Measurements from ENCODE around the gene SPEG. TPM values are rescaled to one million over a fixed set of nuclear protein-coding genes. Genes with fewer than 3 reads are reported as not detected.
"Not testable (repeated sequence)": the region's sequence is repeated elsewhere in the genome, so short reads cannot be mapped to it uniquely, and the experiment has no call there.

SPEG gene
- total RNA-seq, 2 experiments from 2014 or later = 15.3 to 17.7 TPM

DNA sequence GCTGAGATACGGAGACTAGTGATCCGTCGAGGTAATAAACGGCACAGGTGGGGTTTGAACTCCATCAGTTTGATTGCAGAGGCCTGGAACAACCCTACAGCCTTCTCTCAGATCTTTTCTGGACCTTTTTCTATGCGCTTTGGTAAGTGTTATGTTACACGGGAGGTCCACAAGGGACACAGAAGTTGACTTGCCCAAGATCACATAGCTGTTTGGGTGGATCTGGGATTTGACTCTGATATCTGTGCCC is 45.8 kb upstream of the SPEG start:
- no peak for TF ChIP-seq CTCF (IDR thresholded peaks at IDR 0.05)
- intact Hi-C loops (cut with DNase I, micrococcal nuclease) = loop anchor here (2.0 to 10.0 kb wide), 10 partner anchors 53 to 822 kb away; partner anchors contain the start of genes BCS1L (in 1 of the 2), CHPF (in 1 of the 2), CNOT9 (in 1 of the 2) and DNAJB2 (in 1 of the 2)
- H3K4me3 ChIP-seq (ENCODE audit: low read length) = peak overlapping the region; percentile 44
- peaks cover 26% of the 10 kb centered on the region for H3K4me1 ChIP-seq (ENCODE audit: insufficient read depth, low read length)
- Mint-ChIP-seq H3K4me1 (ENCODE audit: low read depth) (peaks cover 17% of the 10 kb centered on the region), H3K9me3 (no peaks in the 10 kb centered on the region), H3K36me3 (ENCODE audit: low read depth) (peaks cover 33% of the 10 kb centered on the region), H3K27me3 (no peaks in the 10 kb centered on the region), H3K4me3 (peak overlapping the region; percentile 83), H3K27ac (peak overlapping the region; percentile 95)
- ATAC-seq (ENCODE audit: poor library complexity) (no peak), DNase-seq (no peak)
- no peaks in the 10 kb centered on the region for H3K9me3 ChIP-seq (ENCODE audit: control insufficient read depth in 1 of 2, insufficient read depth in 1 of 2, low read length in 2 of 2)
- peaks cover 29% of the 10 kb centered on the region for H3K36me3 ChIP-seq (ENCODE audit: insufficient read depth, low read length)
- ChIA-PET CTCF (interaction anchor here (0.6 to 2.8 kb wide), 21 partner anchors 14 to 731 kb away, joined by 3 to 22 read pairs (median 4); partner anchors contain the start of genes CHPF, DNAJB2, STK11IP and TMEM198), POLR2A (interaction anchor here (0.8 to 4.3 kb wide), 22 partner anchors 8 to 1119 kb away, joined by 3 to 24 read pairs (median 8); partner anchors contain the start of genes AAMP, BCS1L, CHPF and CNPPD1)
- H3K27me3 ChIP-seq (ENCODE audit: control insufficient read depth in 1 of 2, insufficient read depth in 2 of 2, low read length in 2 of 2) = no peaks in the 10 kb centered on the region
- H3K27ac ChIP-seq (ENCODE audit: low read depth in 1 of 2, low read length in 2 of 2) = peak overlapping the region; percentile 64 to 75

GRCh38 chr2:219392754-219393153 is 41.9 kb upstream of the SPEG start:
- Mint-ChIP-seq H3K36me3 (ENCODE audit: low read depth) (no peaks in the 10 kb centered on the region), H3K27me3 (no peaks in the 10 kb centered on the region), H3K4me1 (ENCODE audit: low read depth) (peaks cover 16% of the 10 kb centered on the region), H3K4me3 (no peak overlapping the region), H3K27ac (no peak overlapping the region), H3K9me3 (no peaks in the 10 kb centered on the region)
- intact Hi-C loops (cut with DNase I, micrococcal nuclease) = loop anchor here in 1 of 2 experiments (2.0 kb wide), 1 partner anchor 108 kb away; no protein-coding TSS in a partner anchor
- H3K4me3 ChIP-seq (ENCODE audit: low read length) = no peak overlapping the region
- ATAC-seq (ENCODE audit: poor library complexity) (no peak), DNase-seq (no peak)
- H3K36me3 ChIP-seq (ENCODE audit: insufficient read depth, low read length) = no peaks in the 10 kb centered on the region
- H3K9me3 ChIP-seq (ENCODE audit: control insufficient read depth in 1 of 2, insufficient read depth in 1 of 2, low read length in 2 of 2) = no peaks in the 10 kb centered on the region
- ChIA-PET CTCF (interaction anchor here (0.6 to 1.9 kb wide), 3 partner anchors 10 to 137 kb away, joined by 3 to 6 read pairs (median 5); no protein-coding TSS in a partner anchor), POLR2A (no interaction called here)
- no peaks in the 10 kb centered on the region for H3K27me3 ChIP-seq (ENCODE audit: control insufficient read depth in 1 of 2, insufficient read depth in 2 of 2, low read length in 2 of 2)
- TF ChIP-seq CTCF (IDR thresholded peaks at IDR 0.05) = no peak
- H3K27ac ChIP-seq (ENCODE audit: low read depth in 1 of 2, low read length in 2 of 2) = no peak overlapping the region
- peaks cover 17% of the 10 kb centered on the region for H3K4me1 ChIP-seq (ENCODE audit: insufficient read depth, low read length)

DNA sequence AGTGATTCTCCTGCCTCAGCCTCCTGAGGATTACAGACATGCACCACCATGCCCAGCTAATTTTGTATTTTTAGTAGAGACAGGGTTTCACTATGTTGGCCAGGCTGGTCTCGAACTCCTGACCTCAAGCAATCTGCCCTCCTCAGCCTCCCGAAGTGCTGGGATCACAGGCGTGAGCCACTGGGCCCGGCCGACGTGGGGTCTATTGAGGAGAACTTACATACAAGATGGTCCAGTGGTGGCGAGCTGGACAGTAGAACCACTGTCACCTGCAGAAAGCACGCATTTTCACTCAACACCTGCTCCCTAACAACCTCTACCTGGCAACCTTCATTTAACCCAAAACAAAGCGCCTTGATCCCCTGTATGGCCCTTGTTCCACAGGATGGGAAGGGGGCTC is 39.6 kb upstream of the SPEG start:
- H3K27me3 Mint-ChIP-seq; DNase-seq; H3K9me3 Mint-ChIP-seq; H3K27me3 ChIP-seq (ENCODE audit: control insufficient read depth in 1 of 2, insufficient read depth in 2 of 2, low read length in 2 of 2); CTCF ChIA-PET; H3K36me3 ChIP-seq (ENCODE audit: insufficient read depth, low read length); ATAC-seq (ENCODE audit: poor library complexity); H3K4me3 Mint-ChIP-seq; intact Hi-C loops (cut with DNase I, micrococcal nuclease); H3K27ac ChIP-seq (ENCODE audit: low read depth in 1 of 2, low read length in 2 of 2); H3K9me3 ChIP-seq (ENCODE audit: control insufficient read depth in 1 of 2, insufficient read depth in 1 of 2, low read length in 2 of 2); H3K36me3 Mint-ChIP-seq (ENCODE audit: low read depth); POLR2A ChIA-PET; H3K27ac Mint-ChIP-seq; H3K4me3 ChIP-seq (ENCODE audit: low read length): not testable (repeated sequence)
- H3K4me1 Mint-ChIP-seq (ENCODE audit: low read depth) = peaks cover 11% of the 10 kb centered on the region
- H3K4me1 ChIP-seq (ENCODE audit: insufficient read depth, low read length) = peaks cover 12% of the 10 kb centered on the region

DNA sequence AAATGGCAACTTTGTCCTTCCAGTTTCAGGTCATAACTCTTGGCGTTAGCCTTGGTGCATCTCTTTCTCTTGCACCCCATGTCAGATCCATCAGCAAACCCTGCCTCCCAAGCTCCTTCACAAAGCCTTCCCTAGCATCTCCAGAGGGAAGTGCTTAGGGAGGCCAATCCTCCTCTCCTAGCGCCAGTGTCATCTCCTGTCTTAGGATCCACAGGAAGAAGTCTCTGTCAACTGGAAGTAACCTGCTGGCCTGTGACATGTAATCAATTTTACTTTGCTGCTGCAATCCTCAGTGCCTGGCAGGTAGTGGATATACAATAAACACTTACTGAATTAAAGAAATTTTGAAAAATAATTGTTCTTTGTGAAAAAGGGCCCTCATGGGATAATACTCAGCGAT is 39.0 kb upstream of the SPEG start:
- Mint-ChIP-seq H3K27ac (no peak overlapping the region), H3K36me3 (ENCODE audit: low read depth) (no peaks in the 10 kb centered on the region), H3K4me1 (ENCODE audit: low read depth) (peaks cover 11% of the 10 kb centered on the region), H3K9me3 (no peaks in the 10 kb centered on the region), H3K27me3 (no peaks in the 10 kb centered on the region), H3K4me3 (no peak overlapping the region)
- TF ChIP-seq CTCF (IDR thresholded peaks at IDR 0.05) = no peak
- CTCF ChIA-PET = interaction anchor here (1.0 kb wide), 1 partner anchor 134 kb away, joined by 3 read pairs; no protein-coding TSS in a partner anchor
- Histone ChIP-seq H3K36me3 (ENCODE audit: insufficient read depth, low read length) (no peaks in the 10 kb centered on the region), H3K27me3 (ENCODE audit: control insufficient read depth in 1 of 2, insufficient read depth in 2 of 2, low read length in 2 of 2) (no peaks in the 10 kb centered on the region), H3K27ac (ENCODE audit: low read depth in 1 of 2, low read length in 2 of 2) (no peak overlapping the region), H3K9me3 (ENCODE audit: control insufficient read depth in 1 of 2, insufficient read depth in 1 of 2, low read length in 2 of 2) (no peaks in the 10 kb centered on the region), H3K4me1 (ENCODE audit: insufficient read depth, low read length) (peaks cover 12% of the 10 kb centered on the region), H3K4me3 (ENCODE audit: low read length) (no peak overlapping the region)
- intact Hi-C loops (cut with DNase I, micrococcal nuclease) = no loop called here
- ATAC-seq (ENCODE audit: poor library complexity) = no peak
- DNase-seq = no peak
- POLR2A ChIA-PET = no interaction called here
